K562 (cell line): ENCODE measurements around the gene C4A. TPM values are rescaled to one million over a fixed set of nuclear protein-coding genes. Genes with fewer than 3 reads are reported as not detected.

ENCODE experiments used
- BHLHE40 ChIP-seq: IDR thresholded peaks from 2 replicates; pipeline ENCODE4 v1.6.1; 2011; ENCODE audit warnings: low read length, improper control_type of control experiment
- CEBPG ChIP-seq, 3 experiments: fragments of 200-800 bp in 1 of 3; sonication (Bioruptor generic) in 1 of 3; sonication (generic) in 1 of 3; formaldehyde crosslinking in 1 of 3; IDR thresholded peaks in 2 of 3; conservative IDR thresholded peaks in 1 of 3; 2 replicates each; pipeline versions ENCODE4 v1.6.1 to v1.8.0; 2016 to 2022; ENCODE audit warnings: missing compliant biosample characterization in 2 of 3, missing genetic modification characterization in 2 of 3, mild to moderate bottlenecking in 1 of 3, missing genetic modification reagents in 1 of 3
- CREB1 ChIP-seq, 2 experiments: sonication (generic) in 1 of 2; formaldehyde crosslinking in 1 of 2; IDR thresholded peaks; 2 replicates each; pipeline versions ENCODE4 v1.6.1 to v1.8.0; 2012 to 2022; ENCODE audit warnings: inconsistent platforms in 1 of 2, mild to moderate bottlenecking in 1 of 2, missing genetic modification reagents in 1 of 2, moderate library complexity in 1 of 2
- DNMT1 ChIP-seq: fragments of 450-650 bp; IDR thresholded peaks from 2 replicates; pipeline ENCODE4 v1.6.1; 2016; ENCODE audit warnings: antibody characterized with exemption, mild to moderate bottlenecking
- HIVEP1 ChIP-seq: fragments of 250-450 bp; sonication (Bioruptor Pico); IDR thresholded peaks from 2 replicates; pipeline ENCODE4 v1.4.0; 2020; ENCODE audit warnings: mild to moderate bottlenecking
- HLTF ChIP-seq: fragments of 450-650 bp; IDR thresholded peaks from 2 replicates; pipeline ENCODE4 v1.6.1; 2016
- JUN ChIP-seq, 2 experiments: sonication (generic) in 1 of 2; formaldehyde crosslinking in 1 of 2; IDR thresholded peaks; 2 replicates each; pipeline versions ENCODE4 v1.6.1 to v1.8.0; 2012 to 2022; ENCODE audit warnings: borderline replicate concordance in 2 of 2, mild to moderate bottlenecking in 2 of 2, improper control_type of control experiment in 1 of 2, low read depth in 1 of 2, low read length in 1 of 2, missing genetic modification reagents in 1 of 2
- JUNB ChIP-seq: fragments of 450-650 bp; formaldehyde crosslinking; conservative IDR thresholded peaks from 2 replicates; pipeline ENCODE4 v1.4.0; 2020; ENCODE audit warnings: mild to moderate bottlenecking
- KLF10 ChIP-seq: fragments of 250-450 bp; sonication (Bioruptor Pico); IDR thresholded peaks from 2 replicates; pipeline ENCODE4 v1.6.1; 2021; ENCODE audit warnings: matching md5 sums
- MCM2 ChIP-seq: fragments of 450-650 bp; IDR thresholded peaks from 2 replicates; pipeline ENCODE4 v1.6.1; 2017; ENCODE audit warnings: low read depth, mild to moderate bottlenecking
- MTF1 ChIP-seq: fragments of 250-450 bp; sonication (Bioruptor Pico); IDR thresholded peaks from 2 replicates; pipeline ENCODE4 v1.9.0; 2021; ENCODE audit warnings: moderate library complexity, mild to moderate bottlenecking, inconsistent platforms, borderline replicate concordance
- NONO ChIP-seq, 2 experiments: fragments of 200-400 bp in 1 of 2; fragments of 450-650 bp in 1 of 2; formaldehyde crosslinking in 1 of 2; IDR thresholded peaks; 2 replicates each; pipeline ENCODE4 v1.6.1; 2017; ENCODE audit warnings: low read depth in 2 of 2, mild to moderate bottlenecking in 2 of 2, moderate library complexity in 2 of 2, low read length in 1 of 2
- OTX1 ChIP-seq: fragments of 450-650 bp; formaldehyde crosslinking; IDR thresholded peaks from 2 replicates; pipeline ENCODE4 v1.4.0; 2022; ENCODE audit warnings: mild to moderate bottlenecking
- PHF8 ChIP-seq: fragments of 200-600 bp; sonication (generic); IDR thresholded peaks from 2 replicates; pipeline ENCODE4 v1.6.1; 2012; ENCODE audit warnings: mixed run types, mild to moderate bottlenecking, inconsistent platforms, low read length, moderate library complexity, borderline replicate concordance
- POLR2B ChIP-seq: fragments of 450-650 bp; IDR thresholded peaks from 2 replicates; pipeline ENCODE4 v1.6.1; 2018; ENCODE audit warnings: low read depth; ENCODE audit not compliant: partially characterized antibody
- RCOR1 ChIP-seq, 2 experiments: IDR thresholded peaks; 2 replicates each; pipeline ENCODE4 v1.6.1; 2012; ENCODE audit warnings: low read depth in 2 of 2, low read length in 2 of 2, borderline replicate concordance in 1 of 2, improper control_type of control experiment in 1 of 2
- SRSF3 ChIP-seq: fragments of 200-400 bp; formaldehyde crosslinking; IDR thresholded peaks from 2 replicates; pipeline ENCODE4 v1.6.1; 2016; ENCODE audit warnings: mild to moderate bottlenecking, low read length, moderate library complexity; ENCODE audit not compliant: insufficient read depth
- TAF1 ChIP-seq: IDR thresholded peaks from 2 replicates; pipeline ENCODE4 v1.6.1; 2011; ENCODE audit warnings: mild to moderate bottlenecking, low read length, moderate library complexity; ENCODE audit not compliant: insufficient read depth, control insufficient read depth, severe bottlenecking; ENCODE audit errors: extremely low read depth
- TBL1XR1 ChIP-seq, 2 experiments: IDR thresholded peaks; 2 replicates each; pipeline ENCODE4 v1.6.1; 2012; ENCODE audit warnings: improper control_type of control experiment in 2 of 2, low read length in 2 of 2, mild to moderate bottlenecking in 1 of 2
- U2AF1 ChIP-seq: fragments of 200-400 bp; formaldehyde crosslinking; optimal IDR thresholded peaks from 2 replicates; pipeline ENCODE3; 2017; ENCODE audit warnings: mild to moderate bottlenecking, low read depth, low read length, moderate library complexity
- XRCC5 ChIP-seq: fragments of 200-400 bp; formaldehyde crosslinking; IDR thresholded peaks from 2 replicates; pipeline ENCODE4 v1.6.1; 2017; ENCODE audit warnings: low read depth, mild to moderate bottlenecking, low read length
- ZBTB17 ChIP-seq: fragments of 450-650 bp; formaldehyde crosslinking; IDR thresholded peaks from 2 replicates; pipeline ENCODE4 v1.4.0; 2020; ENCODE audit warnings: mild to moderate bottlenecking
- ZNF143 ChIP-seq: sonication (generic); formaldehyde crosslinking; IDR thresholded peaks from 2 replicates; pipeline ENCODE4 v1.9.0; 2022; ENCODE audit warnings: mild to moderate bottlenecking, missing genetic modification reagents
- ZNF561 ChIP-seq: fragments of 450-650 bp; formaldehyde crosslinking; conservative IDR thresholded peaks from 2 replicates; pipeline ENCODE4 v1.4.0; 2020; ENCODE audit warnings: mild to moderate bottlenecking, moderate library complexity
- ZNF766 ChIP-seq: fragments of 200-800 bp; sonication (Bioruptor generic); conservative IDR thresholded peaks from 2 replicates; pipeline ENCODE4 v1.6.1; 2016; ENCODE audit warnings: missing genetic modification characterization, missing compliant biosample characterization
- polyA plus RNA-seq, 8 experiments: library from polyadenylated mRNA; depleted of rRNA in 4 of 8; stranded (reverse) in 5 of 8; unstranded in 3 of 8; fragments of >200 nt; fragmentation: Nextera tagmentation in 2 of 8; fragmentation: Illumina TruSeq in 1 of 8; extraction: Ambion mirVana in 2 of 8; extraction: Trizol in 1 of 8; gene quantifications; 2 replicates each; pipeline versions ENCODE4 v1.2.1 to v1.2.3, GENCODE V29; 2011 to 2014; ENCODE audit warnings: inconsistent platforms in 1 of 8, missing spikeins in 1 of 8
- total RNA-seq, 7 experiments: library from RNA; depleted of rRNA in 6 of 7; stranded (reverse); fragments of >200 nt in 6 of 7; fragmentation: Illumina TruSeq in 2 of 7; extraction: Trizol in 2 of 7; gene quantifications; 2 replicates each; pipeline versions ENCODE4 v1.2.1 to v1.2.3, GENCODE V29; 2011 to 2021; ENCODE audit warnings: low replicate concordance in 1 of 7
- TF ChIP-seq, protein P1 (sequence below): fragments of 250-450 bp; sonication (Bioruptor Pico); IDR thresholded peaks from 2 replicates; pipeline ENCODE4 v1.5.0; 2021
- TF ChIP-seq, protein P2 (sequence below): fragments of 250-450 bp; sonication (Bioruptor Pico); IDR thresholded peaks from 2 replicates; pipeline ENCODE4 v1.4.0; 2020; ENCODE audit warnings: borderline replicate concordance

Gene C4A
- total and polyA plus RNA-seq, 9 of the 15 experiments (the other 6 are each of a cell fraction or from before 2014, with no cell fraction given) = 0.27 to 7.6 (median 5.0) TPM

DNA sequence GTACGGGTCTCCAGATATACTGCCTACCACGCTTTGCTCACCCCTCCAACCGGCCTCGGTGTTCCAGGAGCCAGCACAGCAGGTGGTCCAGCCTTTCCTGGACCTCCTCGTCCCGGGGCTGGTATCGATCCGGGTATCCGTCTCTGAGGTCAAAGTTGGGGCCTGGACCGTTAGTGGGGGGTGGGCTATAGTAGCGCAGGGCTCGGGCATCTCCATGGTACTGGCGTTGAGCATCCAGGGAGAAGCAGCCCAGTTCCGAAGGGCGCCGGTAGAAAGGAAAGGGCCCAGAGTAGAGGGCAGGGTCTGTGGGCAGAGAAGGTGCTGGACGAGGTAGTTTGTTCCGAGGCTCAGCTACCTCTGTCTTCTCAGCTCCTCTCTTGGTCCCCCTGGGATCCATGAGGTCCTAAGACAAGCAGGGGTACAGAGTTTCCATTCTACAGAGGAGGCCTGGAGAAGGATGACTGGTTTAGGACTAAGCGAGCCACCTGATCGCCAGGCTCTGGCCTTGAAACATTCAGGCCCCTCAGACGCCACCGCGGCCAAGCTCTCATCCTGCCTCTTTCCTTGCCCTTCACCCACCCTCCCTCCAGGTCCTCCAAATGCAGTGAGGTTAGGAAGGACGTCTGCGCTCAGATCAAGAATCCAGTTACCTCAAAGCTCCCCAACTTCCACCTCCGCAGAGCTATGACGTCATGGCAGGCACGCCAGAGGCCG, 10.4 kb upstream of the C4A start (continued):
- TF ChIP-seq PHF8 (no peak), ZNF766 (CRISPR knock-in tag) (no peak), SRSF3 (no peak), KLF10 (CRISPR knock-in tag) (0 out of 2 replicates have a peak, but pooled peaks have one; percentile 21), MCM2 (no peak), HLTF (no peak), POLR2B (no peak), NONO (IDR thresholded peaks at IDR 0.05; ENCODE audit: low read depth in 2 of 2, low read length in 1 of 2) (no peak), U2AF1 (no peak), XRCC5 (peak; percentile 68; the same call in 1 of the 2 replicates), JUNB (CRISPR knock-in tag) (no peak), ZBTB17 (CRISPR knock-in tag) (no peak), BHLHE40 (no peak), DNMT1 (no peak), CREB1 (IDR thresholded peaks at IDR 0.05) (no peak), CREB1 (CRISPR knock-in tag; IDR thresholded peaks at IDR 0.05) (no peak), MTF1 (CRISPR knock-in tag) (no peak), TBL1XR1 (IDR thresholded peaks at IDR 0.05; ENCODE audit: low read length in 2 of 2) (0 out of 4 replicates have a peak, but pooled peaks of 1 of the 2 experiments have one; percentile 5), ZNF561 (CRISPR knock-in tag) (no peak), JUN (IDR thresholded peaks at IDR 0.05; ENCODE audit: borderline replicate concordance, low read depth, low read length) (peak; percentile 99), JUN (CRISPR knock-in tag; IDR thresholded peaks at IDR 0.05; ENCODE audit: borderline replicate concordance) (no peak), HIVEP1 (CRISPR knock-in tag) (no peak), CEBPG (CRISPR knock-in tag; IDR thresholded peaks at IDR 0.05) (no peak), CEBPG (tag; conservative IDR thresholded peaks at IDR 0.05 in 1 of 2, IDR thresholded peaks at IDR 0.05 in 1 of 2) (no peak), TAF1 (peak; percentile 10), OTX1 (CRISPR knock-in tag) (no peak; the same call in 1 of the 2 replicates), ZNF143 (CRISPR knock-in tag) (no peak), RCOR1 (IDR thresholded peaks at IDR 0.05; ENCODE audit: borderline replicate concordance in 1 of 2, low read depth in 2 of 2, low read length in 2 of 2) (peak in 1 of 2 experiments; percentile 93; a peak in 1 of 4 replicates)
- TF ChIP-seq, protein P1, sequence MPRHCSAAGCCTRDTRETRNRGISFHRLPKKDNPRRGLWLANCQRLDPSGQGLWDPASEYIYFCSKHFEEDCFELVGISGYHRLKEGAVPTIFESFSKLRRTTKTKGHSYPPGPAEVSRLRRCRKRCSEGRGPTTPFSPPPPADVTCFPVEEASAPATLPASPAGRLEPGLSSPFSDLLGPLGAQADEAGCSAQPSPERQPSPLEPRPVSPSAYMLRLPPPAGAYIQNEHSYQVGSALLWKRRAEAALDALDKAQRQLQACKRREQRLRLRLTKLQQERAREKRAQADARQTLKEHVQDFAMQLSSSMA (CRISPR knock-in tag) = no peak
- TF ChIP-seq, protein P2, sequence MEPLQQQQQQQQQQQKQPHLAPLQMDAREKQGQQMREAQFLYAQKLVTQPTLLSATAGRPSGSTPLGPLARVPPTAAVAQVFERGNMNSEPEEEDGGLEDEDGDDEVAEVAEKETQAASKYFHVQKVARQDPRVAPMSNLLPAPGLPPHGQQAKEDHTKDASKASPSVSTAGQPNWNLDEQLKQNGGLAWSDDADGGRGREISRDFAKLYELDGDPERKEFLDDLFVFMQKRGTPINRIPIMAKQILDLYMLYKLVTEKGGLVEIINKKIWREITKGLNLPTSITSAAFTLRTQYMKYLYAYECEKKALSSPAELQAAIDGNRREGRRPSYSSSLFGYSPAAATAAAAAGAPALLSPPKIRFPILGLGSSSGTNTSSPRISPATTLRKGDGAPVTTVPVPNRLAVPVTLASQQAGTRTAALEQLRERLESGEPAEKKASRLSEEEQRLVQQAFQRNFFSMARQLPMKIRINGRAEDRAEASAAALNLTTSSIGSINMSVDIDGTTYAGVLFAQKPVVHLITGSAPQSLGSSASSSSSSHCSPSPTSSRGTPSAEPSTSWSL (CRISPR knock-in tag) = no peak
